ENCODE data around the gene TMEM63C. TPM values are rescaled to one million over a fixed set of nuclear protein-coding genes. Genes with fewer than 3 reads are reported as not detected.

The TMEM63C gene
- total RNA-seq, 4 donors from 2014 or later, result 20.1 to 60.2 (median 33.9) TPM

GRCh38 chr14:77225892-77226557 is 44.4 kb downstream of the TMEM63C start:
- TF ChIP-seq POLR2A (IDR thresholded peaks at IDR 0.05), result no peak
- TF ChIP-seq POLR2AphosphoS5 (IDR thresholded peaks at IDR 0.05), result no peak
- TF ChIP-seq CTCF (IDR thresholded peaks at IDR 0.05), result no peak

GRCh38 chr14:77228056-77228455 is 46.5 kb downstream of the TMEM63C start:
- in situ Hi-C loops (cut with MboI; ENCODE audit: low pct_ligation_motif_present in 1 of 4, low pct_unique_long_range_greater_than_20kb in 1 of 4, low sequenced_read_pairs in 3 of 4) (no loop called here), intact Hi-C loops (cut with DNase I; ENCODE audit: low total_unique reads) (no loop called here)
- H3K27me3 ChIP-seq, result no peaks in the 10 kb centered on the region
- TF ChIP-seq POLR2A (IDR thresholded peaks at IDR 0.05) (no peak), POLR2AphosphoS5 (IDR thresholded peaks at IDR 0.05) (no peak), CTCF (IDR thresholded peaks at IDR 0.05) (no peak), EP300 (IDR thresholded peaks at IDR 0.05; ENCODE audit: low read depth) (no peak)
- no peak overlapping the region for H3K27ac ChIP-seq
- no peak for DNase-seq
- H3K36me3 ChIP-seq, result no peaks in the 10 kb centered on the region
- H3K4me1 ChIP-seq, result no peaks in the 10 kb centered on the region
- WGBS, 2 donors (ENCODE audit: low coverage in 1 of 2), result 54 to 64% methylated on average over 6 of the region's 6 CpGs
- no peaks in the 10 kb centered on the region for H3K9me3 ChIP-seq
- no peak overlapping the region for H3K4me3 ChIP-seq

More at GRCh38 chr14:77225892-77226557, 44.4 kb downstream of the TMEM63C start:
- no peak for DNase-seq
- no peaks in the 10 kb centered on the region for H3K9me3 ChIP-seq
- H3K4me1 ChIP-seq, result no peaks in the 10 kb centered on the region
- 84% methylated on average over 5 to 14 of the region's 14 CpGs for WGBS, 2 donors (ENCODE audit: low coverage in 1 of 2)
- no peak overlapping the region for H3K4me3 ChIP-seq
- H3K27me3 ChIP-seq, result no peaks in the 10 kb centered on the region
- no peaks in the 10 kb centered on the region for H3K36me3 ChIP-seq
- H3K27ac ChIP-seq, result no peak overlapping the region
- in situ Hi-C loops (cut with MboI; ENCODE audit: low pct_ligation_motif_present in 1 of 4, low pct_unique_long_range_greater_than_20kb in 1 of 4, low sequenced_read_pairs in 3 of 4) (no loop called here), intact Hi-C loops (cut with DNase I; ENCODE audit: low total_unique reads) (no loop called here)

- no peaks in the 10 kb centered on the region for H3K36me3 ChIP-seq
- H3K27me3 ChIP-seq, result no peaks in the 10 kb centered on the region
- TF ChIP-seq POLR2AphosphoS5 (IDR thresholded peaks at IDR 0.05) (no peak), CTCF (IDR thresholded peaks at IDR 0.05) (no peak), EP300 (IDR thresholded peaks at IDR 0.05; ENCODE audit: low read depth) (no peak), POLR2A (IDR thresholded peaks at IDR 0.05) (no peak)
- intact Hi-C loops (cut with DNase I; ENCODE audit: low total_unique reads) (no loop called here), in situ Hi-C loops (cut with MboI; ENCODE audit: low pct_ligation_motif_present in 1 of 4, low pct_unique_long_range_greater_than_20kb in 1 of 4, low sequenced_read_pairs in 3 of 4) (no loop called here)
- no peaks in the 10 kb centered on the region for H3K9me3 ChIP-seq
- 89 to 100% methylated on average over 2 of the region's 2 CpGs for WGBS, 2 donors (ENCODE audit: low coverage in 1 of 2)
- H3K4me3 ChIP-seq, result no peak overlapping the region
- no peaks in the 10 kb centered on the region for H3K4me1 ChIP-seq
- DNase-seq, result no peak
- H3K27ac ChIP-seq, result no peak overlapping the region
Observed at GRCh38 chr14:77230914-77231313, 49.3 kb downstream of the TMEM63C start.

- H3K27me3 ChIP-seq, result no peaks in the 10 kb centered on the region
- 75 to 88% methylated on average over 3 of the region's 3 CpGs for WGBS, 2 donors (ENCODE audit: low coverage in 1 of 2)
Observed at GRCh38 chr14:77231721-77232120, 50.1 kb downstream of the TMEM63C start.

More at GRCh38 chr14:77231721-77232120, 50.1 kb downstream of the TMEM63C start:
- Histone ChIP-seq H3K27ac (no peak overlapping the region), H3K4me3 (no peak overlapping the region), H3K4me1 (no peaks in the 10 kb centered on the region), H3K36me3 (no peaks in the 10 kb centered on the region), H3K9me3 (no peaks in the 10 kb centered on the region)
- intact Hi-C loops (cut with DNase I; ENCODE audit: low total_unique reads) (loop anchor here (1.0 kb wide), 1 partner anchor 39 kb away; no protein-coding TSS in a partner anchor), in situ Hi-C loops (cut with MboI; ENCODE audit: low pct_ligation_motif_present in 1 of 4, low pct_unique_long_range_greater_than_20kb in 1 of 4, low sequenced_read_pairs in 3 of 4) (no loop called here)
- no peak for DNase-seq
- no peak for TF ChIP-seq EP300 (IDR thresholded peaks at IDR 0.05; ENCODE audit: low read depth)
- TF ChIP-seq CTCF (IDR thresholded peaks at IDR 0.05), result no peak
- TF ChIP-seq POLR2A (IDR thresholded peaks at IDR 0.05), result no peak
- TF ChIP-seq POLR2AphosphoS5 (IDR thresholded peaks at IDR 0.05), result no peak
